Prostate gland (tissue), 2 donors: Measurements from ENCODE around the gene MCF2L2. TPM values are rescaled to one million over a fixed set of nuclear protein-coding genes. Genes with fewer than 3 reads are reported as not detected.

Source experiments
- DNase-seq: peaks from one replicate; pipeline ENCODE4 v3.0.0-alpha.2; 2019; ENCODE audit warnings: low spot score
- H3K27ac ChIP-seq, 2 donors: fragments of 200-600 bp; sonication (generic); 2 replicates each; pipeline ENCODE4 v1.5.1; 2017 to 2019
- H3K27me3 ChIP-seq: fragments of 200-600 bp; sonication (generic); replicated peaks from 2 replicates; pipeline ENCODE4 v1.5.1; 2019; ENCODE audit not compliant: insufficient read depth
- H3K36me3 ChIP-seq, 2 donors: fragments of 200-600 bp; sonication (generic); 1 replicate in 1 of 2; 2 replicates in 1 of 2; pipeline versions ENCODE4 v1.5.1 to v1.8.1; 2017 to 2019
- H3K4me1 ChIP-seq: fragments of 200-600 bp; sonication (generic); replicated peaks from 2 replicates; pipeline ENCODE4 v1.5.1; 2019
- H3K4me3 ChIP-seq, 2 donors: fragments of 200-600 bp; sonication (generic); 2 replicates each; pipeline ENCODE4 v1.5.1; 2017 to 2019
- H3K9me3 ChIP-seq: fragments of 200-600 bp; sonication (generic); 2 replicates; pipeline ENCODE4 v1.5.1; 2017
- POLR2A ChIP-seq: fragments of 450-650 bp; IDR thresholded peaks from one replicate; pipeline ENCODE4 v1.6.1; 2016; ENCODE audit warnings: antibody characterized with exemption, mild to moderate bottlenecking
- POLR2AphosphoS5 ChIP-seq: sonication (generic); formaldehyde crosslinking; IDR thresholded peaks from one replicate; pipeline ENCODE4 v1.6.1; 2017; ENCODE audit warnings: antibody characterized with exemption
- WGBS: methylation state at CpG from one replicate; pipeline ENCODE4 v1.1.5; 2018; 5-methylcytosine and 5-hydroxymethylcytosine counted together
- intact Hi-C: fragments of 100-400 bp; cut with DNase I; formaldehyde crosslinking; loops from one replicate; pipeline ENCODE4 v1.14.2; 2022
- total RNA-seq, 2 donors: library from RNA; depleted of rRNA; stranded (reverse); fragments of >200 nt; gene quantifications; one replicate each; pipeline ENCODE4 v1.1.0, GENCODE V29; 2016
- TF ChIP-seq, protein P1 (sequence below), 4 experiments: fragments of 200-600 bp in 2 of 4; fragments of 450-650 bp in 2 of 4; sonication (generic) in 2 of 4; IDR thresholded peaks; 1 replicate in 3 of 4; 2 replicates in 1 of 4; pipeline ENCODE4 v1.5.1; 2016 to 2019; ENCODE audit warnings: antibody characterized with exemption in 4 of 4, mild to moderate bottlenecking in 2 of 4, moderate library complexity in 2 of 4

Gene MCF2L2
- total RNA-seq, 2 donors from 2014 or later: 0.41 to 4.0 TPM

GRCh38 chr3:183313764-183314163 lies 114.7 kb downstream of the MCF2L2 start:
- no peak for DNase-seq
- H3K36me3 ChIP-seq: no peaks in the 10 kb centered on the region
- no peaks in the 10 kb centered on the region for H3K9me3 ChIP-seq
- intact Hi-C loops: no loop called here
- 71% methylated on average over 7 of the region's 7 CpGs for WGBS
- H3K4me1 ChIP-seq: no peaks in the 10 kb centered on the region
- TF ChIP-seq POLR2A (no peak), POLR2AphosphoS5 (no peak)
- TF ChIP-seq, protein P1, sequence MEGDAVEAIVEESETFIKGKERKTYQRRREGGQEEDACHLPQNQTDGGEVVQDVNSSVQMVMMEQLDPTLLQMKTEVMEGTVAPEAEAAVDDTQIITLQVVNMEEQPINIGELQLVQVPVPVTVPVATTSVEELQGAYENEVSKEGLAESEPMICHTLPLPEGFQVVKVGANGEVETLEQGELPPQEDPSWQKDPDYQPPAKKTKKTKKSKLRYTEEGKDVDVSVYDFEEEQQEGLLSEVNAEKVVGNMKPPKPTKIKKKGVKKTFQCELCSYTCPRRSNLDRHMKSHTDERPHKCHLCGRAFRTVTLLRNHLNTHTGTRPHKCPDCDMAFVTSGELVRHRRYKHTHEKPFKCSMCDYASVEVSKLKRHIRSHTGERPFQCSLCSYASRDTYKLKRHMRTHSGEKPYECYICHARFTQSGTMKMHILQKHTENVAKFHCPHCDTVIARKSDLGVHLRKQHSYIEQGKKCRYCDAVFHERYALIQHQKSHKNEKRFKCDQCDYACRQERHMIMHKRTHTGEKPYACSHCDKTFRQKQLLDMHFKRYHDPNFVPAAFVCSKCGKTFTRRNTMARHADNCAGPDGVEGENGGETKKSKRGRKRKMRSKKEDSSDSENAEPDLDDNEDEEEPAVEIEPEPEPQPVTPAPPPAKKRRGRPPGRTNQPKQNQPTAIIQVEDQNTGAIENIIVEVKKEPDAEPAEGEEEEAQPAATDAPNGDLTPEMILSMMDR (IDR thresholded peaks at IDR 0.05): no peak
- no peaks in the 10 kb centered on the region for H3K27me3 ChIP-seq
- no peak overlapping the region for H3K4me3 ChIP-seq
- H3K27ac ChIP-seq: no peak overlapping the region

- TF ChIP-seq POLR2AphosphoS5 (no peak), POLR2A (no peak)
- TF ChIP-seq, protein P1 (IDR thresholded peaks at IDR 0.05): no peak
- no peaks in the 10 kb centered on the region for H3K36me3 ChIP-seq
- no peak for DNase-seq
- H3K4me1 ChIP-seq: no peaks in the 10 kb centered on the region
- WGBS: 86% methylated on average over 4 of the region's 4 CpGs
- intact Hi-C loops: no loop called here
- H3K4me3 ChIP-seq: no peak overlapping the region
- H3K27ac ChIP-seq: no peak overlapping the region
- H3K9me3 ChIP-seq: no peaks in the 10 kb centered on the region
- no peaks in the 10 kb centered on the region for H3K27me3 ChIP-seq
These were observed 115.1 kb downstream of the MCF2L2 start for GRCh38 chr3:183313351-183313750.

- H3K27me3 ChIP-seq: no peaks in the 10 kb centered on the region
- TF ChIP-seq POLR2A (no peak), POLR2AphosphoS5 (no peak)
- TF ChIP-seq, protein P1 (IDR thresholded peaks at IDR 0.05): no peak
- no peaks in the 10 kb centered on the region for H3K4me1 ChIP-seq
- DNase-seq: no peak
- no peaks in the 10 kb centered on the region for H3K36me3 ChIP-seq
- no peaks in the 10 kb centered on the region for H3K9me3 ChIP-seq
- H3K27ac ChIP-seq: no peak overlapping the region
- WGBS: 90% methylated on average over 2 of the region's 2 CpGs
- intact Hi-C loops: no loop called here
- no peak overlapping the region for H3K4me3 ChIP-seq
These were observed 116.0 kb downstream of the MCF2L2 start for GRCh38 chr3:183312433-183312832.

- 89% methylated on average over 3 of the region's 3 CpGs for WGBS
- no peaks in the 10 kb centered on the region for H3K9me3 ChIP-seq
- H3K27me3 ChIP-seq: no peaks in the 10 kb centered on the region
- H3K4me3 ChIP-seq: no peak overlapping the region
- DNase-seq: no peak
- H3K4me1 ChIP-seq: peaks cover 5% of the 10 kb centered on the region
- TF ChIP-seq POLR2AphosphoS5 (no peak), POLR2A (no peak)
- TF ChIP-seq, protein P1 (IDR thresholded peaks at IDR 0.05): no peak
- H3K27ac ChIP-seq: no peak overlapping the region
- H3K36me3 ChIP-seq: no peaks in the 10 kb centered on the region
- intact Hi-C loops: no loop called here
These were observed 117.5 kb downstream of the MCF2L2 start for GRCh38 chr3:183310936-183311335.

- Histone ChIP-seq H3K36me3 (no peaks in the 10 kb centered on the region), H3K9me3 (no peaks in the 10 kb centered on the region), H3K4me3 (no peak overlapping the region), H3K27ac (no peak overlapping the region), H3K4me1 (peaks cover 5% of the 10 kb centered on the region), H3K27me3 (no peaks in the 10 kb centered on the region)
- intact Hi-C loops: no loop called here
- DNase-seq: no peak
- TF ChIP-seq, protein P1 (IDR thresholded peaks at IDR 0.05): no peak
- TF ChIP-seq POLR2AphosphoS5: no peak
- TF ChIP-seq POLR2A: no peak
- 68% methylated on average over 5 of the region's 5 CpGs for WGBS
These were observed 119.1 kb downstream of the MCF2L2 start for GRCh38 chr3:183309276-183309675.
